Dedifferentiated amniotic fluid mesenchymal stem cell (primary cell): ENCODE measurements around the gene RCE1.

Source experiments
- DNase-seq: peaks from one replicate; pipeline ENCODE4 v3.0.0-alpha.2; 2016; ENCODE audit errors: extremely low spot score

Gene RCE1

DNA sequence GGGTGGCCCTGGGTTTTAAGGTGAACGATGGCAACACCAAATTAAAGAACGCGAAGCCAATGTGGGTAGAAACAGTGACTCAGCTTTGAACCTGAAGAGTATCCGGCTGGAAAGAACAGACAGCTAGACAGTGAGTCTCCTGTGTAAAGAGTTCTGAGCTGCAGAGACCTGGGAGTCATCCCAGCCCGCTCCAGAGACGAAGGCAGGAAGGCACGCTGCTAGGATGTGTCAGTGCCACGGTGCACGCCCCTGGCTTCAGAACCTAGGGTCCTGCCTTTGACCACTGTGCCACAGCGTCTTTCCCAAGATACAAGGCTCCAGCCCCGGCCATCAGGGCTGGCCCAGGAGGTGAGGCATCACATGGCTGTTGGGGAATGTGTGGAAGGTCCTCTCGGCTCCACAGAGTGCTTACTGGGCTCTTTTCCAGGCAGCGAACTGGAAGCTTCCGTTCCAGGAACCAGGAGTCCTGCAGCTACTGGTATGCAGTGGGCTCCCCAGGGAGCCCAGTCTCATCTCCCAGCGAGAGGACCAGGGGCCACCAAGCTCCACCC lies 43.5 kb downstream of the RCE1 start:
- DNase-seq = no peak

- no peak for DNase-seq
These were observed 44.3 kb downstream of the RCE1 start for GRCh38 chr11:66887526-66887925.

- no peak for DNase-seq
These were observed 45.0 kb downstream of the RCE1 start for GRCh38 chr11:66888282-66888681.

- DNase-seq = no peak
These were observed 46.7 kb downstream of the RCE1 start for GRCh38 chr11:66889960-66890359.

GRCh38 chr11:66891851-66892660 lies 48.8 kb downstream of the RCE1 start:
- peak; percentile 78 for DNase-seq

DNA sequence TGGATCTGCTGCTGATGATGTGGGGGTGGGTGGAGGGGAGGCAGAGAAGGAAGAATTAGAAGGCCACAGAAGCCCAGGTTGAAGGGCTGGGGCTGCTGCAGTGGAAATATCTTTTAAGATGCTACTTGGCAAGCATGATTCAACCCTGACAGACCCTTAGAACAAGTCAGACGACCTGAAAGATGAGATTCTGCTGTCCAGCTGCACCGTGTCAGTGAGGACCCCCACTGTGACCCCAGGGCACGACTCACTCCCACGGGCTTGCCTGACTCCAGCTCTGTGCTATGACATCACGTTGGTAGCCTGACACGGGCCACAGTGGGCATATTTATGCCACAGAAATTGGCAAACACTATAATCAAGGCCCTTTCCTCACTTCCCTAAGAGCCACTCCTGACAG lies 49.7 kb downstream of the RCE1 start:
- DNase-seq = no peak

DNA sequence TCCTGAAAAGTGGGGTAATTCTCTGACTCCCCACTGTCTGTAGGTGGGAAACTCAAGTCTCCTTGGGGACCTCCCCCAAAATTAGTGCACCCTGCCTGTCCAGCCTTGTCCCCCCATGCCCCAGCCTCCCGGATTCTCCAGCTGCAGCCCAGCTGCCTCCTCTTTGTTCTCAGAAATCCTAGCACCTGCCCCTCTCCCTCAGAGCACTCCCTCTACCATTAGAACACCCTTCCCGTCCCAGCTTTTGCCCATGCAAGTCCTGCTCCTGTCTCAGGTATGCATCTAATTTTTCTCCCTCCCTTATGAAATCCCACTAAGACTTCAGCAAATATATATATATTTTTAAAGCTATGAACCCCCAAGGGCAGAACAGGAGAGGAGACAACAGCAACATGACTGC lies 50.9 kb downstream of the RCE1 start:
- DNase-seq = no peak
